ENCODE data around the gene TWIST2. TPM values are rescaled to one million over a fixed set of nuclear protein-coding genes. Genes with fewer than 3 reads are reported as not detected.

The TWIST2 gene
- total RNA-seq, result not detected

- Mint-ChIP-seq H3K27ac (no peak within 1 kb of the TSS), H3K27me3 (peaks cover 45% of the 10 kb centered on the region), H3K4me1 (no peaks in the 10 kb centered on the region), H3K4me3 (no peak within 1 kb of the TSS), H3K36me3 (ENCODE audit: low read depth) (no peaks in the 10 kb centered on the region), H3K9me3 (no peaks in the 10 kb centered on the region)
- ATAC-seq (replicated peaks), result no peak
Measured at GRCh38 chr2:238847841-238848690, at the start of gene TWIST2. Gene TWIST2 (plus strand): TSS chr2:238848085. CDS start chr2:238848216, 131 bp downstream.

- Mint-ChIP-seq H3K9me3 (no peaks in the 10 kb centered on the region), H3K4me3 (no peak overlapping the region), H3K27me3 (peaks cover 32% of the 10 kb centered on the region), H3K27ac (no peak overlapping the region), H3K4me1 (no peaks in the 10 kb centered on the region), H3K36me3 (ENCODE audit: low read depth) (no peaks in the 10 kb centered on the region)
- ATAC-seq (replicated peaks), result no peak
Measured at GRCh38 chr2:238801791-238802190, 46.1 kb upstream of the TWIST2 start.

- Mint-ChIP-seq H3K4me3 (no peak overlapping the region), H3K27me3 (peaks cover 24% of the 10 kb centered on the region), H3K9me3 (no peaks in the 10 kb centered on the region), H3K36me3 (ENCODE audit: low read depth) (no peaks in the 10 kb centered on the region), H3K27ac (no peak overlapping the region), H3K4me1 (no peaks in the 10 kb centered on the region)
- no peak for ATAC-seq (replicated peaks)
Measured at GRCh38 chr2:238802957-238803356, 44.9 kb upstream of the TWIST2 start.

- no peak for ATAC-seq (replicated peaks)
- no peak overlapping the region for H3K4me3 Mint-ChIP-seq
- H3K27ac Mint-ChIP-seq, result no peak overlapping the region
- H3K9me3 Mint-ChIP-seq, result peaks cover 3% of the 10 kb centered on the region
- peaks cover 31% of the 10 kb centered on the region for H3K27me3 Mint-ChIP-seq
- no peaks in the 10 kb centered on the region for H3K36me3 Mint-ChIP-seq (ENCODE audit: low read depth)
- H3K4me1 Mint-ChIP-seq, result no peaks in the 10 kb centered on the region
Measured at GRCh38 chr2:238803996-238804870, 43.7 kb upstream of the TWIST2 start.

- peaks cover 5% of the 10 kb centered on the region for H3K9me3 Mint-ChIP-seq
- no peak overlapping the region for H3K4me3 Mint-ChIP-seq
- H3K36me3 Mint-ChIP-seq (ENCODE audit: low read depth), result no peaks in the 10 kb centered on the region
- no peak for ATAC-seq (replicated peaks)
- H3K27me3 Mint-ChIP-seq, result peaks cover 22% of the 10 kb centered on the region
- no peaks in the 10 kb centered on the region for H3K4me1 Mint-ChIP-seq
- H3K27ac Mint-ChIP-seq, result no peak overlapping the region
Measured at GRCh38 chr2:238808761-238809160, 39.1 kb upstream of the TWIST2 start.

GRCh38 chr2:238810321-238810720 lies 37.6 kb upstream of the TWIST2 start:
- Mint-ChIP-seq H3K9me3 (peaks cover 5% of the 10 kb centered on the region), H3K4me1 (no peaks in the 10 kb centered on the region), H3K36me3 (ENCODE audit: low read depth) (no peaks in the 10 kb centered on the region), H3K27ac (no peak overlapping the region), H3K4me3 (no peak overlapping the region), H3K27me3 (peaks cover 32% of the 10 kb centered on the region)
- ATAC-seq (replicated peaks), result no peak

- no peak overlapping the region for H3K27ac Mint-ChIP-seq
- no peak for ATAC-seq (replicated peaks)
- peaks cover 5% of the 10 kb centered on the region for H3K9me3 Mint-ChIP-seq
- no peaks in the 10 kb centered on the region for H3K36me3 Mint-ChIP-seq (ENCODE audit: low read depth)
- no peak overlapping the region for H3K4me3 Mint-ChIP-seq
- H3K27me3 Mint-ChIP-seq, result peaks cover 32% of the 10 kb centered on the region
- H3K4me1 Mint-ChIP-seq, result no peaks in the 10 kb centered on the region
Measured at GRCh38 chr2:238811293-238811692, 36.6 kb upstream of the TWIST2 start.

GRCh38 chr2:238811759-238812158 lies 36.1 kb upstream of the TWIST2 start:
- H3K4me3 Mint-ChIP-seq, result no peak overlapping the region
- H3K27me3 Mint-ChIP-seq, result peaks cover 32% of the 10 kb centered on the region
- H3K9me3 Mint-ChIP-seq, result peaks cover 5% of the 10 kb centered on the region
- H3K4me1 Mint-ChIP-seq, result no peaks in the 10 kb centered on the region
- ATAC-seq (replicated peaks), result no peak
- no peaks in the 10 kb centered on the region for H3K36me3 Mint-ChIP-seq (ENCODE audit: low read depth)
- H3K27ac Mint-ChIP-seq, result no peak overlapping the region

GRCh38 chr2:238813109-238813508 lies 34.8 kb upstream of the TWIST2 start:
- peaks cover 5% of the 10 kb centered on the region for H3K9me3 Mint-ChIP-seq
- H3K36me3 Mint-ChIP-seq (ENCODE audit: low read depth), result no peaks in the 10 kb centered on the region
- peaks cover 40% of the 10 kb centered on the region for H3K27me3 Mint-ChIP-seq
- H3K4me1 Mint-ChIP-seq, result no peaks in the 10 kb centered on the region
- H3K27ac Mint-ChIP-seq, result no peak overlapping the region
- no peak overlapping the region for H3K4me3 Mint-ChIP-seq
- ATAC-seq (replicated peaks), result no peak

GRCh38 chr2:238814815-238815214 lies 33.1 kb upstream of the TWIST2 start:
- no peak overlapping the region for H3K27ac Mint-ChIP-seq
- no peak for ATAC-seq (replicated peaks)
- H3K9me3 Mint-ChIP-seq, result no peaks in the 10 kb centered on the region
- peaks cover 48% of the 10 kb centered on the region for H3K27me3 Mint-ChIP-seq
- H3K4me3 Mint-ChIP-seq, result no peak overlapping the region
- no peaks in the 10 kb centered on the region for H3K36me3 Mint-ChIP-seq (ENCODE audit: low read depth)
- no peaks in the 10 kb centered on the region for H3K4me1 Mint-ChIP-seq

GRCh38 chr2:238816291-238816690 lies 31.6 kb upstream of the TWIST2 start:
- ATAC-seq (replicated peaks), result no peak
- peaks cover 54% of the 10 kb centered on the region for H3K27me3 Mint-ChIP-seq

GRCh38 chr2:238817382-238817781 lies 30.5 kb upstream of the TWIST2 start:
- H3K27ac Mint-ChIP-seq, result no peak overlapping the region
- H3K9me3 Mint-ChIP-seq, result peaks cover 5% of the 10 kb centered on the region
- H3K4me3 Mint-ChIP-seq, result no peak overlapping the region
- H3K27me3 Mint-ChIP-seq, result peaks cover 62% of the 10 kb centered on the region
- no peaks in the 10 kb centered on the region for H3K36me3 Mint-ChIP-seq (ENCODE audit: low read depth)
- no peaks in the 10 kb centered on the region for H3K4me1 Mint-ChIP-seq
- no peak for ATAC-seq (replicated peaks)

More at GRCh38 chr2:238816291-238816690, 31.6 kb upstream of the TWIST2 start:
- H3K36me3 Mint-ChIP-seq (ENCODE audit: low read depth), result no peaks in the 10 kb centered on the region
- no peak overlapping the region for H3K4me3 Mint-ChIP-seq
- no peak overlapping the region for H3K27ac Mint-ChIP-seq
- H3K4me1 Mint-ChIP-seq, result no peaks in the 10 kb centered on the region
- peaks cover 5% of the 10 kb centered on the region for H3K9me3 Mint-ChIP-seq

- Mint-ChIP-seq H3K9me3 (peaks cover 5% of the 10 kb centered on the region), H3K27me3 (peaks cover 64% of the 10 kb centered on the region)
Measured at GRCh38 chr2:238817891-238818290, 30.0 kb upstream of the TWIST2 start.

GRCh38 chr2:238818561-238818960 lies 29.3 kb upstream of the TWIST2 start:
- peaks cover 67% of the 10 kb centered on the region for H3K27me3 Mint-ChIP-seq
- no peaks in the 10 kb centered on the region for H3K36me3 Mint-ChIP-seq (ENCODE audit: low read depth)
- no peak overlapping the region for H3K27ac Mint-ChIP-seq
- ATAC-seq (replicated peaks), result no peak
- no peak overlapping the region for H3K4me3 Mint-ChIP-seq
- H3K4me1 Mint-ChIP-seq, result no peaks in the 10 kb centered on the region
- peaks cover 5% of the 10 kb centered on the region for H3K9me3 Mint-ChIP-seq

More at GRCh38 chr2:238817891-238818290, 30.0 kb upstream of the TWIST2 start:
- Mint-ChIP-seq H3K27ac (no peak overlapping the region), H3K4me1 (no peaks in the 10 kb centered on the region), H3K4me3 (no peak overlapping the region), H3K36me3 (ENCODE audit: low read depth) (no peaks in the 10 kb centered on the region)
- ATAC-seq (replicated peaks), result no peak

GRCh38 chr2:238820197-238820596 lies 27.7 kb upstream of the TWIST2 start:
- Mint-ChIP-seq H3K36me3 (ENCODE audit: low read depth) (no peaks in the 10 kb centered on the region), H3K27me3 (peaks cover 64% of the 10 kb centered on the region), H3K4me3 (no peak overlapping the region), H3K9me3 (peaks cover 9% of the 10 kb centered on the region), H3K4me1 (no peaks in the 10 kb centered on the region), H3K27ac (no peak overlapping the region)
- ATAC-seq (replicated peaks), result no peak
